Fibroblast of the conjunctiva (primary cell): ENCODE data around the gene SLCO4A1.
A peak's percentile ranks its signal among the peaks of the same experiment; 100 is the strongest.
"Not testable (repeated sequence)": the region's sequence is repeated elsewhere in the genome, so short reads cannot be mapped to it uniquely, and the experiment has no call there.

Source experiments
- DNase-seq: peaks from one replicate; pipeline ENCODE4 v3.0.0-alpha.2; 2010; ENCODE audit warnings: low read depth

The SLCO4A1 gene

DNA sequence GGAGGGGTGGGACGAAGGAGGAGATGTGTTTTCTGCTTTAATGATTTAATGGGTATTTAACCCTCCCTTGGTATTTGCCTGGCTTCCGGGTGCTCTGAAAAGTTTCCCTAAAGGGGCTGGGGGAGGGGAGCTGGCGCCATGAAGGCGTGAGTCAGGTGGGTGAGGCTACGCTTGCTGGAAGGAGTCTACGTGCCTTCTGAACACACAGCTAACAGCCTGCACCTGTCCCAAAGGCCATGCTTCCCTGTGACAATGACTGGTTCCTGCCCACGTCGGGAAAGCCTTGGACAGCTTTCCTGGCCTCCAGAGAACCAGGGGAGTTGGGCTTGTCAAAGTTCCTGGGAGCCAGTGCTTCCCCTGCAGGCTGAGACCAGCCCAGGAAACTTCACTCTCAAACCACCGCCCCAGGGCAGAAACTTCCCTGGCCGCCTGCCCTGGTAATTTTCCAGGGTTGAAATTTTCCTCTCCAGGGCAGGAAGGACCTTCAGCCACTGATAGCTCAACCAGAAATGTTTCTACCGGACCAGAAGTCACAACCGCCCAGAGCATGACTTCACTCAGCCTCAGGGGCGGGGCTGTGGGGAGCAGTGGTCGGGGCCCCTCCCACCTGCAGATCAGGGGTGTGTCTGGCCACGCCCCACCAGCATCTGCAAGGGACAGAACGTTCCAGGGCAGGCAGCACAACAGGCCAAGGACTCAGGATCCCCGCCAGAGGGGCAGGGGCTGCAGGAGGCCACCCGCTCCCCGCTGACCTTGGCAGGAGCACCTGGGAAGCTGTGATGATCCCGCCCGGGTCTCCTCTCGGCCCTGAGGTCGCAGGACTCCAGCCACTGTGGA is 18.6 kb upstream of the SLCO4A1 start:
- DNase-seq = peak; percentile 83

GRCh38 chr20:62624325-62624690 is 18.0 kb upstream of the SLCO4A1 start:
- DNase-seq = no peak

- no peak for DNase-seq
Observed at GRCh38 chr20:62624719-62625453, 17.4 kb upstream of the SLCO4A1 start.

GRCh38 chr20:62625516-62625915 is 16.8 kb upstream of the SLCO4A1 start:
- no peak for DNase-seq

DNA sequence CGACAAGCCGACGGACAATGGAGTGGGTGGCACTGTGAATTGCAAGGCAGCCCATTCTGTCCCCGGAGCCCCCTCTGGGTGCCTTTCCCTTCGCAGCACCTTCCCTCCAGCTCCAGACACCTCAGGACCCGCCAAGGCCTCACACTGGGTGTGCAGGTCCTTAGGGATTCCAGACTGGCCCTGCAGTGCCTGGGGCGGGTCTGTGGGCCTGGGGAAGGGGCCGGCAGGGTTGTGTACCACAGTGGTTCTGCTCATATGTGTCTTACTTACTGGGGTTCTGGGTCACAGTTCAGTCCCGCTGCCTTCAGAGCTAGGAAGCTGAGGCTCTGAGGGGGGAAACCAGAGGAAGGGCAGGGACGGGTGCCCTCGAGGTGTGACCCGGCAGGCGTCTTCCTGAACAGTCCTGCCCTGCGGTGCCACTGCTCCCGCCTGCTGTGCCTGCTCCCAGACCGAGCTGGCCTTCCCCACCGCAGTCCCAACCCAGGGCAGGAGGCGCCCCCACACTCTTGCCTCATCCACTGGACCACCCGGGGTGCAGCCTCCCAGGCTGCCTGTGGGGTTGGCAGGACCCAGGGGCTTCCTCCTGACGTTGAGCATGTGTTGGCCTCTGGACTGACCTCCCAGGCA is 16.3 kb upstream of the SLCO4A1 start:
- no peak for DNase-seq

- DNase-seq = not testable (repeated sequence)
Observed at GRCh38 chr20:62627425-62627824, 14.9 kb upstream of the SLCO4A1 start.

- no peak for DNase-seq
Observed at GRCh38 chr20:62627901-62628612, 14.2 kb upstream of the SLCO4A1 start.

DNA sequence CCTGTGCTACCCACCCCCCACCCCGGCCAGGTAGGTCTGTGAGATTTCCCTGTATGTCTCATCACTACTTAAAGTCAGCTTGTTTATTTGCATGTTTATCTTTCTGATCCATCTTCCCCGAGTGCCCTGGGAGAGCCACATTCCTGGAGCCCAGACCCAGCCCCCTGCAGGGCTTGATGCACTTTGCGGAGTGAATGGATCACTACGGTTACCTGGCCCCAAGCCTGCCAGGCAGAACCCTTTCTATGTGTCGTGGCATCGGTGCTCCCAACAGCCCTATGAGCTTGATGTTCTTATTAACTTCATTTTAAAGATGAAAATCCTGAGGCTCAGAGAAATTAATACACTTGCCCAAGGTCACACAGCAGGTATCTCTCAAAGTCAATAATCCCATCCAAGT is 13.6 kb upstream of the SLCO4A1 start:
- no peak for DNase-seq

DNA sequence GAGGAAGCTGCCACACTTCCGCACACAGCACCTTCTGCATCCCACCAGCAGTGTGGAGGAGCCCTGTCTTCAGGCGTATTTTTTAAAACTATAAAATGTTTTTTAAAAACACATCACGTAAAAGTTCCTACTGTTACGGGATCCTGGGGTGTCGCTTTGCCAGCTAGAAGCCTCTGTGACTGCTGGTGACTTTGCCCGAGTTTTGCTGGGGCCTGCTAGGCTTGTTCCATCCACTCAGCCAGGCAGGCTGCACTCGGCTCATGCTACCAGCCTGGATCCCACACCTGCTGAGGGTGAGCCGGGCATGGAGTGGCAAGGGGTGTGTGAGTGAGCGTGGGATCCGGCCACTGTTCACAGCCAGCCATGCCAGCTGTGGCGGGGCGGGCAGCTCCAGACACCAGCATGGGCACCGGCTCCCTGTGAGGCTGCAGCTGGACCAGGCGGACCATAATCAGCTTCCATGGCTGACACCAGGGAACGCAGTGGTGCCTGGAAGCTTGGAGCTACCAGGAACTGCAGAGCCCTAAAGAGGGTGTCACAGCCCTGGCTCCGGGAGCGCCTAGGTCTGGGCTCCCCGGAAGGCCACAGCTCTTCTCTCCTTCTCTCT is 12.3 kb upstream of the SLCO4A1 start:
- DNase-seq = no peak

GRCh38 chr20:62631336-62632308 is 10.7 kb upstream of the SLCO4A1 start:
- no peak for DNase-seq

- DNase-seq = no peak
Observed at GRCh38 chr20:62632575-62633090, 9.7 kb upstream of the SLCO4A1 start.

GRCh38 chr20:62633598-62634329 is 8.5 kb upstream of the SLCO4A1 start:
- no peak for DNase-seq

DNA sequence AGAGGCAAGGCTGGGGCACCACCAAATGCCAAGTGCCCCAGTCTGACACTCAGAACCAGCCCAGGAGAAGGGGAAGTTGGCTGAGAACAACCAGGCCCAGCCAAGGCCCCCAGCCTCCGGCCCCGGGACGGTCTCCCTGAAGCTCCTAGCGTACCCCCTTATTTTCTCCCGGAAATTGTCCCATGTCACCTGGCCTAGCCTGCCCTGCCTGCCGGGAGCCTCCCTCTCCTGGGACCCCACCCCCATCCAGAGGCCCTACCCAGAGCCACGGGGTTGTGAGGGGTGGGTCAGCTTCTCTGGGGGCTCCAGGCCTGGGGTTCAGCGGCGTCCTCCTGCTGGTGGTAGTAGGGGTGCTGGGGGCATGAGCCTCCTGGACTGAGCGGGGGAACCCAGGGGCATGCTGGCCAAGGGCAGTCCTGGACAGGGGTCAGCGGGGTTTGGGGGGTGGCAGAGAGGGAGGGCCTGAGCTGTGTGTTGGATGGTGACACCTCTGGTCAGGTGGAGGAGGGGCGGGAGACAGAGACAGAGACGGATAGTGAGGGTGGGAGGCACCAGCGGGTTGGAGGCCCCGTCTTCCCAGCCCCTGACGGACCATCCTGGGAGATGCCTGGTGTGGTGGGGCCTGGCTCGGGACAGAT is 7.9 kb upstream of the SLCO4A1 start:
- DNase-seq = no peak

- DNase-seq = no peak
Observed at GRCh38 chr20:62635232-62635631, 7.1 kb upstream of the SLCO4A1 start.

- no peak for DNase-seq
Observed at GRCh38 chr20:62635852-62636251, 6.5 kb upstream of the SLCO4A1 start.

DNA sequence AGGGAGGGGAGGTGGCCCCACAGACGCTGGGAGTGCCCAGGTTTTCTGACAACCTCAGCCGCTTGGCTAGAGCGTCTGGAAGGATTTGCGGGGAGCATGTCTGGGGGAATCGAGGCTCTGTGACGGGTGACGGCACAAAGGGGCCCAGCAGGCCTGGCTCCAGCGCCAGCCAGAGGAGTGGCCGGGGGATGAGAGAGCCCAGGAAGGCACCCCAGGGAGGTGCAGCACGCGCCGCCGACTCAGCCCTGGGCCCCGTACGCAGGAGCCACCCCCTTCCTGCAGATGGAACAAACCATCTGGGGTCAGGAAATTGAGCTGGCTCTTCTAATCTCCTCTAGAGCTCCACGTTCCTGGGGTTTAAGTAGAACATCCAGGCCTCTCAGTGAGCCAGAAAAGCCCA is 5.9 kb upstream of the SLCO4A1 start:
- no peak for DNase-seq

GRCh38 chr20:62637110-62637509 is 5.2 kb upstream of the SLCO4A1 start:
- no peak for DNase-seq

DNA sequence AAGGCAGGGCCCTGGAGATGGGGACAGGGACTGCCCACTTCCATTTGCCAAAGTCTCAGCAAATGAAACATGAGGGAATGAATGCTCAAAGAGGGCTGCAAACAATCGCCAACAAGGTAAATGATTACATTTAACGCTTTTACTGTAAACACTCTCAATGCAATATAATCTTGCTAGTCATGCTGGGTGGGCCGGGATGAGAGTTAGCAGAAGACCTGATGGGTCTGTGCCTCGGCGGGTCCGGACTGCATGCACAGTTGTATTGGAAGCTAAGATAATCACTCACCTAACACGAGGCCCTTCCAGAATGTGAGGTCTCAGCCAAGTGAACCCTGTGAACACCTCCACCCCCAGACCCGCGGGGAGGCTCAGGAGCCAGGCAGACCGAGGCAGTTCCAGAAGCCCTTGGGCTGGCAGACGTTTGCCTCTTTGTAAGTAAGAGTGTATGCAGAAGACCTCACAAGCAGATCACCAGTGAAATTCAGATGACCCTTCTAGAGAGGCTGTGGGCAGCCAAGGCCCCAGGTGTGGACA is 4.7 kb upstream of the SLCO4A1 start:
- DNase-seq = no peak

DNA sequence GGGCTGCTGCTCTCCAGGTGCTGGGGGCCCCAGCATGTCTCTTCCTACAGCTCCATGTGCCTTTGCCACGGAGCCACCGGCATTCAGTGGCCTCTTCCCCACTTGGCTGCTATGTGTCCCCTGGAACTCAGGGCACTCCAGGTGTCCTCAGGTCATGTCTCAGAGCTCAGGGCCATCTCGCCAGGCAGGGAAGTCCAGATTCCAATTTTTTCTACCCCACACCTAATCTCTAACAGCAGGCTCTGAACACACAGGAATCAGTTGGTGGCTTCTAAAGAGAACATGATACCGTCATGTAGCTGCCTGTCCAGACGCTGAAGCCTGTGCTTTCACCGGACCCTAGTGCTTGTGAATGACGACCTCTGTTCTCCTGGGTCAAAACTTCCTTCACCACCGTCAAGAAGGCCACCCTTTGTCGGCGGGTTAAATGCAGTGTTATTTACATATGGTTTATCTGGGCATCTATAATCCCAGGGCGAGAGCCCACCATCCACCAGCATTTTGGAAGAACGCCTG is 4.2 kb upstream of the SLCO4A1 start:
- DNase-seq = no peak
